Testis (tissue), 2 donors: ENCODE data around the gene PIGU.
A peak's percentile ranks its signal among the peaks of the same experiment; 100 is the strongest.

Source experiments
- CTCF ChIP-seq, 3 experiments: fragments of 450-650 bp in 2 of 3; fragments of 200-600 bp in 1 of 3; sonication (generic) in 1 of 3; IDR thresholded peaks; one replicate each; pipeline ENCODE4 v1.5.1; 2016 to 2019; ENCODE audit warnings: antibody characterized with exemption in 3 of 3, mild to moderate bottlenecking in 2 of 3, moderate library complexity in 1 of 3
- POLR2A ChIP-seq: fragments of 450-650 bp; IDR thresholded peaks from one replicate; pipeline ENCODE4 v1.6.1; 2017; ENCODE audit warnings: antibody characterized with exemption, mild to moderate bottlenecking, moderate library complexity

- TF ChIP-seq CTCF (IDR thresholded peaks at IDR 0.05) (peak; percentile 20 to 41 (median 25)), POLR2A (no peak)
These were observed 153.7 kb downstream of the PIGU start for GRCh38 chr20:34522969-34523871.
